Measurements from ENCODE around the gene NAALADL2. TPM values are rescaled to one million over a fixed set of nuclear protein-coding genes. Genes with fewer than 3 reads are reported as not detected.

The NAALADL2 gene
- total and polyA plus RNA-seq, 2 donors from 2014 or later: 2.0 to 20.2 TPM

DNA sequence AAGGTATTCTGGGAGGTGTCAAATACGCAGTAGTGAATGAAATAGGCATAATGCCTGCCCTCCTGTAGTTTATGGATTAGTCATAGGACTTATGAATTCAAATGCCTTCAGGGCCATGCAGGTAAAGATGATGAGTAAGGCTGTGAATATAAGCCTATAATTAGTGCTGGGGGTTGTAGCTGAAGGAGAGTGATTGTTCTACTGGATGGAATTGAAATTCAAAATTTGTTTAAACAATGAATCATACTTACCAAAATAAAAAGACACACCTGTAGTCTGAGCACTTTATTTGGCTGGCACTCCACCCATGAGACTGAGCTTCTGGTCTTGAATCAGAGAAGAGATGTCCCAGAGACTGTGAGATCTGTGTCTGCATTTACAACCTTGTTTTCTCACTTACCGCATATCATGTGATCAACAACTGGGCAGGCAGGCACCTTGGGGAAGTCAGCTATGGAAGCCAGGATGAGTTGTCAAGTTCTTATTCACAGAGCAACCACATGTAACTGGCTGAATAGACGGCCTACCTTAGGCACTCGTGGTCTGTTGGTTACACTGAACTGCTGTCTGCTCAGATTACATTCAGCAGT is 291.8 kb downstream of the NAALADL2 start:
- no peak overlapping the region for H3K4me3 ChIP-seq (ENCODE audit: low read length in 3 of 3)
- H3K36me3 ChIP-seq (ENCODE audit: control insufficient read depth in 2 of 3, insufficient read depth in 3 of 3, low read length in 3 of 3): no peaks in the 10 kb centered on the region
- DNase-seq (peak in 2 of 5 donors; percentile 23), FAIRE-seq (no peak)
- H3K9me3 ChIP-seq (ENCODE audit: control insufficient read depth in 2 of 3, insufficient read depth in 1 of 3, low read length in 3 of 3): peaks cover 0 to 4% (median 0%) of the 10 kb centered on the region in 3 donors
- H3K9ac ChIP-seq (ENCODE audit: low read length in 3 of 3): no peak overlapping the region
- intact Hi-C loops (cut with DNase I): no loop called here
- H3K27ac ChIP-seq (ENCODE audit: low read depth in 2 of 2, low read length in 2 of 2): no peak overlapping the region
- H3K27me3 ChIP-seq (ENCODE audit: control insufficient read depth, insufficient read depth, low read length): no peaks in the 10 kb centered on the region
- peaks cover 0 to 2% (median 0%) of the 10 kb centered on the region in 3 donors for H3K4me1 ChIP-seq (ENCODE audit: control insufficient read depth in 2 of 3, insufficient read depth in 2 of 3, low read depth in 1 of 3, low read length in 3 of 3)
- no peak for TF ChIP-seq CTCF (IDR thresholded peaks at IDR 0.05; ENCODE audit: borderline replicate concordance, extremely low read depth, insufficient read depth)

DNA sequence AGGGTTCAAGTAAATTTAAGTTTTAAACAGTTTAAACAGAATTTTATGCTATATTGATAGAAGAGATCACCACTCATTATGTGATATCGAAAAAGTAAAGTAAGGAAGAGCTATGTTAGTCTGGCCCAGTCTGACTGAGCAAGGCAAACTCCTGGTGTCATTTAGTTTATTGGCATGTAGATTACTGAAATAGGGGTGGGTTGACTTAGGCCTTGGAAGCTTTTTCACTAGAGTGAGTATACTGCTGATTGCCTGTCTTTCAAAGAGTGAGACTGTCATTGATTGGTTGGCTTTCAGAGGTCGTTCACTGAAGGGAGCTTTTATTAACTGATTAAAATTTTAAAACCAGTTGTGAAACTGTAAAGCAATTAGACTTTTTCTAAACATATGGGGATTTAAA is 294.5 kb downstream of the NAALADL2 start:
- H3K36me3 ChIP-seq (ENCODE audit: control insufficient read depth in 2 of 3, insufficient read depth in 3 of 3, low read length in 3 of 3): no peaks in the 10 kb centered on the region
- no peaks in the 10 kb centered on the region for H3K27me3 ChIP-seq (ENCODE audit: control insufficient read depth, insufficient read depth, low read length)
- H3K4me1 ChIP-seq (ENCODE audit: control insufficient read depth in 2 of 3, insufficient read depth in 2 of 3, low read depth in 1 of 3, low read length in 3 of 3): peaks cover 0 to 2% (median 0%) of the 10 kb centered on the region in 3 donors
- H3K27ac ChIP-seq (ENCODE audit: low read depth in 2 of 2, low read length in 2 of 2): no peak overlapping the region
- H3K4me3 ChIP-seq (ENCODE audit: low read length in 3 of 3): no peak overlapping the region
- H3K9ac ChIP-seq (ENCODE audit: low read length in 3 of 3): no peak overlapping the region
- intact Hi-C loops (cut with DNase I): no loop called here
- H3K9me3 ChIP-seq (ENCODE audit: control insufficient read depth in 2 of 3, insufficient read depth in 1 of 3, low read length in 3 of 3): no peaks in the 10 kb centered on the region
- no peak for FAIRE-seq
- no peak for DNase-seq
- TF ChIP-seq CTCF (IDR thresholded peaks at IDR 0.05; ENCODE audit: borderline replicate concordance, extremely low read depth, insufficient read depth): no peak

- Histone ChIP-seq H3K4me3 (ENCODE audit: low read length in 3 of 3) (no peak overlapping the region), H3K9me3 (ENCODE audit: control insufficient read depth in 2 of 3, insufficient read depth in 1 of 3, low read length in 3 of 3) (no peaks in the 10 kb centered on the region), H3K4me1 (ENCODE audit: control insufficient read depth in 2 of 3, insufficient read depth in 2 of 3, low read depth in 1 of 3, low read length in 3 of 3) (no peaks in the 10 kb centered on the region), H3K27me3 (ENCODE audit: control insufficient read depth, insufficient read depth, low read length) (no peaks in the 10 kb centered on the region), H3K9ac (ENCODE audit: low read length in 3 of 3) (no peak overlapping the region), H3K27ac (ENCODE audit: low read depth in 2 of 2, low read length in 2 of 2) (no peak overlapping the region), H3K36me3 (ENCODE audit: control insufficient read depth in 2 of 3, insufficient read depth in 3 of 3, low read length in 3 of 3) (no peaks in the 10 kb centered on the region)
- DNase-seq: no peak
- intact Hi-C loops (cut with DNase I): no loop called here
- TF ChIP-seq CTCF (IDR thresholded peaks at IDR 0.05; ENCODE audit: borderline replicate concordance, extremely low read depth, insufficient read depth): no peak
- no peak for FAIRE-seq
These were observed 296.0 kb downstream of the NAALADL2 start for GRCh38 chr3:175155172-175155571.

GRCh38 chr3:175159202-175159601 is 300.1 kb downstream of the NAALADL2 start:
- intact Hi-C loops (cut with DNase I): no loop called here
- no peak overlapping the region for H3K27ac ChIP-seq (ENCODE audit: low read depth in 2 of 2, low read length in 2 of 2)

More at GRCh38 chr3:175159202-175159601, 300.1 kb downstream of the NAALADL2 start:
- Histone ChIP-seq H3K4me3 (ENCODE audit: low read length in 3 of 3) (no peak overlapping the region), H3K9me3 (ENCODE audit: control insufficient read depth in 2 of 3, insufficient read depth in 1 of 3, low read length in 3 of 3) (no peaks in the 10 kb centered on the region), H3K9ac (ENCODE audit: low read length in 3 of 3) (no peak overlapping the region), H3K27me3 (ENCODE audit: control insufficient read depth, insufficient read depth, low read length) (no peaks in the 10 kb centered on the region), H3K36me3 (ENCODE audit: control insufficient read depth in 2 of 3, insufficient read depth in 3 of 3, low read length in 3 of 3) (no peaks in the 10 kb centered on the region), H3K4me1 (ENCODE audit: control insufficient read depth in 2 of 3, insufficient read depth in 2 of 3, low read depth in 1 of 3, low read length in 3 of 3) (no peaks in the 10 kb centered on the region)
- FAIRE-seq: no peak
- no peak for DNase-seq
- no peak for TF ChIP-seq CTCF (IDR thresholded peaks at IDR 0.05; ENCODE audit: borderline replicate concordance, extremely low read depth, insufficient read depth)

All from kidney (tissue), 14 donors.